HEK293 (cell line): ENCODE results near the gene RIGI.

Experiments
- MYNN ChIP-seq: fragments of 450-650 bp; formaldehyde crosslinking; IDR thresholded peaks from 2 replicates; pipeline ENCODE4 v1.5.1; 2016; ENCODE audit warnings: missing biosample characterization, missing genetic modification characterization, borderline replicate concordance
- ZNF292 ChIP-seq: fragments of 450-650 bp; formaldehyde crosslinking; IDR thresholded peaks from 2 replicates; pipeline ENCODE4 v1.5.1; 2016; ENCODE audit warnings: low read depth, missing biosample characterization, missing genetic modification characterization, borderline replicate concordance
- ZNF311 ChIP-seq: fragments of 450-650 bp; formaldehyde crosslinking; IDR thresholded peaks from 2 replicates; pipeline ENCODE4 v1.5.1; 2017; ENCODE audit warnings: missing biosample characterization, missing genetic modification characterization, borderline replicate concordance
- ZNF341 ChIP-seq: fragments of 450-650 bp; formaldehyde crosslinking; IDR thresholded peaks from 2 replicates; pipeline ENCODE4; 2016; ENCODE audit warnings: low read depth, missing biosample characterization, missing genetic modification characterization
- ZSCAN30 ChIP-seq: fragments of 450-650 bp; IDR thresholded peaks from 2 replicates; pipeline ENCODE4 v1.5.1; 2018; ENCODE audit warnings: missing biosample characterization, mild to moderate bottlenecking, missing genetic modification characterization, moderate library complexity
- TF ChIP-seq, protein P1 (sequence below): fragments of 450-650 bp; formaldehyde crosslinking; IDR thresholded peaks from 2 replicates; pipeline ENCODE4 v1.5.1; 2016; ENCODE audit warnings: missing biosample characterization, missing genetic modification characterization

DNA sequence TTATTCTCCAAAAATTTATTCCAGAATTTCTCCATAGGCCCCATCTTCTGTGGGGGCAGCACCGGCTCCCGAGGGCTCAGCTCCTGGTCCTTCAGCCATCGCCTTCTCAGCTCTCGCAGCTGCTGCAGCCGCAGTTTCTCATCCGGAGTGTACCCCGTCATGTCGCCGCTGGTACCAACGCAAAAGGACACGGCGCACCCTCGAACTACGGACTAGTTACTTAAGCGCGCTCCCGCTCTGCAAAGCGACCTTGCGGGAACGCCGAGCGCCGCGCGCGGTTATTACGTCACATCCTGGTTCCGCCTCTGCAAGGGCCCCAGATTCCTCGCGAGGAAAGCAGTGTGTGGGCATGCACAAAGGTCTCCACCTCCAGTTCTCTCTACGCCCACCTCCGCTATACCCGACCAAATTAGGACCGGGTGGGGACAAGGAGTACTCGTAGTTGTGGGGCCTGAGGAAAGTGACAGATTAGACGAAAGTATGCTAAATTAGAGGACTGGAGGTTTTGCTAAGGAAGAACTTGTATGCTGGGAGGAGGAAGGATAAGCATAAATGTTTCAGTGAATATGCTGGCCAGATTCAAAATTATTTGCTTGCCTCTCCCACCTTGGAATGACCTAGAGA lies 47.0 kb upstream of the RIGI start, which contains the start of gene NDUFB6:
- TF ChIP-seq ZNF341 (no peak), ZSCAN30 (tag by site-specific recombination) (no peak), MYNN (tag by site-specific recombination) (no peak), ZNF311 (tag by site-specific recombination) (no peak), ZNF292 (tag by site-specific recombination) (no peak)
- TF ChIP-seq, protein P1, sequence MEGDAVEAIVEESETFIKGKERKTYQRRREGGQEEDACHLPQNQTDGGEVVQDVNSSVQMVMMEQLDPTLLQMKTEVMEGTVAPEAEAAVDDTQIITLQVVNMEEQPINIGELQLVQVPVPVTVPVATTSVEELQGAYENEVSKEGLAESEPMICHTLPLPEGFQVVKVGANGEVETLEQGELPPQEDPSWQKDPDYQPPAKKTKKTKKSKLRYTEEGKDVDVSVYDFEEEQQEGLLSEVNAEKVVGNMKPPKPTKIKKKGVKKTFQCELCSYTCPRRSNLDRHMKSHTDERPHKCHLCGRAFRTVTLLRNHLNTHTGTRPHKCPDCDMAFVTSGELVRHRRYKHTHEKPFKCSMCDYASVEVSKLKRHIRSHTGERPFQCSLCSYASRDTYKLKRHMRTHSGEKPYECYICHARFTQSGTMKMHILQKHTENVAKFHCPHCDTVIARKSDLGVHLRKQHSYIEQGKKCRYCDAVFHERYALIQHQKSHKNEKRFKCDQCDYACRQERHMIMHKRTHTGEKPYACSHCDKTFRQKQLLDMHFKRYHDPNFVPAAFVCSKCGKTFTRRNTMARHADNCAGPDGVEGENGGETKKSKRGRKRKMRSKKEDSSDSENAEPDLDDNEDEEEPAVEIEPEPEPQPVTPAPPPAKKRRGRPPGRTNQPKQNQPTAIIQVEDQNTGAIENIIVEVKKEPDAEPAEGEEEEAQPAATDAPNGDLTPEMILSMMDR (tag by site-specific recombination) = no peak
